HepG2 (cell line): ENCODE data around the gene USP15. TPM values are rescaled to one million over a fixed set of nuclear protein-coding genes. Genes with fewer than 3 reads are reported as not detected.
A peak's percentile ranks its signal among the peaks of the same experiment; 100 is the strongest.

Source experiments
- ATAC-seq: fragments of 200-7000 bp; cut with Tn5 transposase; 3 replicates; pipeline ENCODE4 v1.9.1; 2020; ENCODE audit warnings: mild to moderate bottlenecking, moderate library complexity
- BruUV-seq: library from RNA; stranded (reverse); fragments of 400-500 nt; replicated peaks from 2 replicates; lab custom pipeline; 2021; lab: Mats Ljungman, UMichigan
- CTCF ChIA-PET: fragments of 300-600 bp; formaldehyde crosslinking; extraction: SDS; loops from one replicate; lab custom pipeline; 2021; ENCODE audit warnings: low total read pairs, inconsistent platforms, low intra/inter-chr PET ratio; lab: Yijun Ruan, JAX
- POLR2A ChIA-PET: fragments of 350-600 bp; sonication (Branson Sonifier 250); formaldehyde crosslinking; loops from one replicate; lab custom pipeline; 2020; ENCODE audit warnings: antibody characterized with exemption, inconsistent platforms; lab: Yijun Ruan, JAX
- DNase-seq: peaks from one replicate; pipeline ENCODE4 v3.0.0-alpha.2; 2015; ENCODE audit warnings: low spot score
- FAIRE-seq: peaks from 3 replicates; lab custom pipeline; 2011; peaks lifted over from hg19 to GRCh38; lab: Jason Lieb, UNC
- H2AFZ ChIP-seq: one replicate; pipeline ENCODE4 v1.6.1; 2011; ENCODE audit warnings: low read length, inconsistent platforms
- H3K27ac ChIP-seq: fragments of 300-600 bp; 3 replicates; pipeline ENCODE4 v1.8.0; 2011; ENCODE audit warnings: mixed run types, mild to moderate bottlenecking, mixed read lengths, low read length, inconsistent platforms; ENCODE audit not compliant: insufficient read depth; ENCODE audit errors: extremely low read length
- H3K27me3 ChIP-seq, 2 experiments: fragments of 200-600 bp in 1 of 2; 2 replicates in 1 of 2; 3 replicates in 1 of 2; pipeline versions ENCODE4 v1.6.0 to v1.8.0; 2011; ENCODE audit warnings: low read length in 2 of 2, mild to moderate bottlenecking in 2 of 2, moderate library complexity in 2 of 2, inconsistent platforms in 1 of 2; ENCODE audit not compliant: insufficient read depth in 2 of 2, control insufficient read depth in 1 of 2
- H3K36me3 ChIP-seq, 2 experiments: fragments of 200-600 bp in 1 of 2; replicated peaks in 1 of 2; 2 replicates in 1 of 2; 3 replicates in 1 of 2; pipeline versions ENCODE4 v1.5.1 to v1.8.0; 2011; ENCODE audit warnings: low read length in 2 of 2, inconsistent platforms in 1 of 2; ENCODE audit not compliant: insufficient read depth in 2 of 2, control insufficient read depth in 1 of 2
- H3K4me1 ChIP-seq: 2 replicates; pipeline ENCODE4 v1.5.1; 2012; ENCODE audit warnings: low read length, inconsistent platforms; ENCODE audit not compliant: insufficient read depth
- H3K4me2 ChIP-seq: 2 replicates; pipeline ENCODE4 v1.6.0; 2011; ENCODE audit warnings: low read depth, low read length, inconsistent platforms
- H3K4me3 ChIP-seq, 3 experiments: fragments of 200-600 bp in 1 of 3; sonication (generic), shearing (Covaris generic) in 1 of 3; replicated peaks in 1 of 3; 2 replicates each; pipeline ENCODE4 v1.5.1; 2011 to 2016; ENCODE audit warnings: low read length in 3 of 3, inconsistent platforms in 2 of 3, low read depth in 2 of 3, mild to moderate bottlenecking in 2 of 3, control low read depth in 1 of 3, mixed read lengths in 1 of 3; ENCODE audit not compliant: insufficient read depth in 1 of 3
- H3K79me2 ChIP-seq: one replicate; pipeline ENCODE4 v1.6.1; 2011; ENCODE audit warnings: low read length, inconsistent platforms; ENCODE audit not compliant: insufficient read depth
- H3K9ac ChIP-seq: 2 replicates; pipeline ENCODE4 v1.6.0; 2011; ENCODE audit warnings: mild to moderate bottlenecking, low read depth, low read length, inconsistent platforms; ENCODE audit not compliant: insufficient read depth
- H3K9me3 ChIP-seq: 2 replicates; pipeline ENCODE4 v1.5.1; 2012; ENCODE audit warnings: mild to moderate bottlenecking, low read length
- H4K20me1 ChIP-seq: 2 replicates; pipeline ENCODE4 v1.6.0; 2011; ENCODE audit warnings: inconsistent platforms, mild to moderate bottlenecking, low read length, moderate library complexity; ENCODE audit not compliant: insufficient read depth
- DNMT3B ChIP-seq: conservative IDR thresholded peaks from 2 replicates; pipeline ENCODE4 v1.6.1; 2016; ENCODE audit warnings: missing biosample characterization, control low read depth
- ELF1 ChIP-seq: sonication (generic); formaldehyde crosslinking; IDR thresholded peaks from 2 replicates; pipeline ENCODE4 v1.4.0; 2020; ENCODE audit warnings: missing genetic modification reagents
- FOXM1 ChIP-seq: sonication (generic); formaldehyde crosslinking; IDR thresholded peaks from 2 replicates; pipeline ENCODE4 v1.5.0; 2020; ENCODE audit warnings: missing genetic modification reagents
- NBN ChIP-seq: fragments of 450-650 bp; conservative IDR thresholded peaks from 2 replicates; pipeline ENCODE4 v1.6.1; 2017
- TARDBP ChIP-seq: sonication (generic); formaldehyde crosslinking; IDR thresholded peaks from 2 replicates; pipeline ENCODE4 v1.8.0; 2022; ENCODE audit warnings: mild to moderate bottlenecking, missing genetic modification reagents
- TRIM24 ChIP-seq: sonication (generic); formaldehyde crosslinking; IDR thresholded peaks from 2 replicates; pipeline ENCODE4 v1.8.0; 2022; ENCODE audit warnings: mild to moderate bottlenecking, missing genetic modification reagents
- ZC3H13 ChIP-seq: sonication (generic); formaldehyde crosslinking; IDR thresholded peaks from 2 replicates; pipeline ENCODE4 v1.8.1; 2023; ENCODE audit warnings: mild to moderate bottlenecking, missing genetic modification reagents, moderate library complexity
- WGBS: methylation state at CpG from one replicate; pipeline ENCODE4 v1.1.6; 2017; ENCODE audit warnings: low lambda C conversion rate; 5-methylcytosine and 5-hydroxymethylcytosine counted together
- in situ Hi-C: cut with HindIII; loops from 2 replicates; pipeline ENCODE4 v1.10.0; 2017; ENCODE audit warnings: low pct_unique_long_range_greater_than_20kb; ENCODE audit not compliant: extremely low pct_ligation_motif_present
- intact Hi-C: fragments of 100-400 bp; cut with micrococcal nuclease; formaldehyde crosslinking; loops from one replicate; pipeline ENCODE4 v1.10.0; 2022; ENCODE audit not compliant: unreplicated experiment
- polyA plus RNA-seq, 8 experiments: library from polyadenylated mRNA; depleted of rRNA in 3 of 8; stranded (reverse) in 7 of 8; unstranded in 1 of 8; fragments of >200 nt; fragmentation: Illumina TruSeq in 4 of 8; extraction: Trizol in 4 of 8; gene quantifications; 2 replicates each; pipeline versions ENCODE4 v1.2.1 to v1.2.3, GENCODE V29; 2011 to 2016; ENCODE audit warnings: low read depth in 4 of 8, missing spikeins in 1 of 8, mixed read lengths in 1 of 8; ENCODE audit not compliant: insufficient read depth in 1 of 8
- total RNA-seq, 5 experiments: library from RNA; depleted of rRNA; stranded (reverse); fragments of >200 nt; fragmentation: Illumina TruSeq; extraction: Trizol; gene quantifications; 2 replicates each; pipeline ENCODE4 v1.2.3, GENCODE V29; 2016; ENCODE audit warnings: low read depth in 1 of 5
- TF ChIP-seq, protein P1 (sequence below): sonication (generic); formaldehyde crosslinking; IDR thresholded peaks from 2 replicates; pipeline ENCODE4 v1.4.0; 2020; ENCODE audit warnings: missing genetic modification reagents, borderline replicate concordance
- TF ChIP-seq, protein P2 (sequence below): sonication (generic); formaldehyde crosslinking; IDR thresholded peaks from 2 replicates; pipeline ENCODE4 v1.5.1; 2020; ENCODE audit warnings: mild to moderate bottlenecking, missing genetic modification reagents
- TF ChIP-seq, protein P3 (sequence below): sonication (generic); formaldehyde crosslinking; IDR thresholded peaks from 2 replicates; pipeline ENCODE4 v1.5.1; 2020; ENCODE audit warnings: mild to moderate bottlenecking, missing genetic modification reagents, moderate library complexity

USP15 gene
- total and polyA plus RNA-seq, 2 of the 13 experiments (the other 11 are each of a cell fraction or from before 2014, with no cell fraction given): 17.3 to 51.7 TPM

DNA sequence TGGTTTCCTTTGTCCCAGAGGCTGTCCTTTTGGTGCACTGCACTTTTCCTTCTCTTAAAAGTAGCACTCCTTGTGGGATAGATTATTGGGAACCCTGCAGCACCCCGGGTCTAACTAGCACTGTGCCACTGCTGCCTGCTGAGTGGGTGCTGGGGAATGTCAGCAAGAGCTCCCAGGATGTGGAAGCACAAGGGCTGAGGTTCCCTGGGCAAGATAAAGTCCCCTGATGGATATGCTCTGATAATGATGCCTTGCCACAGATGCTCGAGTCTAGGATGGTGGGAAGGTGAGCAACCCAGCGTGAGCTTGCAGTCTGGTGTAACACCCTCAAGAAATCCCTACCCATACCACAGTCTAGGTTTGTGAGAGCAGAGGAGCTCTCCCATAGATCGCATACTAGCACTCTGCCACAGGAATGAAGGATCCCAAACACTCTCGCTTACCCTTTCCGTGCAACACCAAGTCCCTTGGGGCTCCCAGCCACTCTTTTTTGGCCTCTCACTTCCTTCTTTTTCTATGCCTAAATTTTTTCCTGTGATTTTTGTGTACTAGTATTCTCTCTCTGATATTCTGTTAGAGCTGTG lies 32.6 kb downstream of the USP15 start:
- no peak for FAIRE-seq
- H3K79me2 ChIP-seq: peaks cover 56% of the 10 kb centered on the region
- H3K27ac ChIP-seq: no peak overlapping the region
- no peak overlapping the region for H3K9ac ChIP-seq
- 100% methylated on average over 4 of the region's 6 CpGs for WGBS
- no peak overlapping the region for H2AFZ ChIP-seq
- ChIA-PET POLR2A (interaction anchor here (1.2 kb wide), 1 partner anchor 33 kb away, joined by 3 read pairs; the partner anchor contains the start of gene USP15), CTCF (no interaction called here)
- intact Hi-C loops: no loop called here
- in situ Hi-C loops: no loop called here
- H3K4me2 ChIP-seq: no peak overlapping the region
- 0 out of 2 replicates have a peak, but pooled peaks cover 5% of the 10 kb centered on the region for H3K4me1 ChIP-seq
- H3K4me3 ChIP-seq: no peak overlapping the region
- peak; percentile 43 for ATAC-seq
- BruUV-seq: no TSS peak
- peaks cover 9% of the 10 kb centered on the region; the same call in 1 of the 2 replicates for H3K9me3 ChIP-seq
- 0 out of 2 replicates have a peak, but pooled peaks cover 2% of the 10 kb centered on the region for H4K20me1 ChIP-seq
- no peaks in the 10 kb centered on the region for H3K27me3 ChIP-seq
- DNase-seq: no peak
- H3K36me3 ChIP-seq: peaks cover 4 to 31% of the 10 kb centered on the region in 2 experiments
- TF ChIP-seq ZC3H13 (no peak), TRIM24 (CRISPR knock-in tag) (no peak), FOXM1 (CRISPR knock-in tag) (no peak), NBN (no peak), TARDBP (CRISPR knock-in tag) (no peak), ELF1 (CRISPR knock-in tag) (no peak), DNMT3B (CRISPR knock-in tag) (no peak)
- TF ChIP-seq, protein P1, sequence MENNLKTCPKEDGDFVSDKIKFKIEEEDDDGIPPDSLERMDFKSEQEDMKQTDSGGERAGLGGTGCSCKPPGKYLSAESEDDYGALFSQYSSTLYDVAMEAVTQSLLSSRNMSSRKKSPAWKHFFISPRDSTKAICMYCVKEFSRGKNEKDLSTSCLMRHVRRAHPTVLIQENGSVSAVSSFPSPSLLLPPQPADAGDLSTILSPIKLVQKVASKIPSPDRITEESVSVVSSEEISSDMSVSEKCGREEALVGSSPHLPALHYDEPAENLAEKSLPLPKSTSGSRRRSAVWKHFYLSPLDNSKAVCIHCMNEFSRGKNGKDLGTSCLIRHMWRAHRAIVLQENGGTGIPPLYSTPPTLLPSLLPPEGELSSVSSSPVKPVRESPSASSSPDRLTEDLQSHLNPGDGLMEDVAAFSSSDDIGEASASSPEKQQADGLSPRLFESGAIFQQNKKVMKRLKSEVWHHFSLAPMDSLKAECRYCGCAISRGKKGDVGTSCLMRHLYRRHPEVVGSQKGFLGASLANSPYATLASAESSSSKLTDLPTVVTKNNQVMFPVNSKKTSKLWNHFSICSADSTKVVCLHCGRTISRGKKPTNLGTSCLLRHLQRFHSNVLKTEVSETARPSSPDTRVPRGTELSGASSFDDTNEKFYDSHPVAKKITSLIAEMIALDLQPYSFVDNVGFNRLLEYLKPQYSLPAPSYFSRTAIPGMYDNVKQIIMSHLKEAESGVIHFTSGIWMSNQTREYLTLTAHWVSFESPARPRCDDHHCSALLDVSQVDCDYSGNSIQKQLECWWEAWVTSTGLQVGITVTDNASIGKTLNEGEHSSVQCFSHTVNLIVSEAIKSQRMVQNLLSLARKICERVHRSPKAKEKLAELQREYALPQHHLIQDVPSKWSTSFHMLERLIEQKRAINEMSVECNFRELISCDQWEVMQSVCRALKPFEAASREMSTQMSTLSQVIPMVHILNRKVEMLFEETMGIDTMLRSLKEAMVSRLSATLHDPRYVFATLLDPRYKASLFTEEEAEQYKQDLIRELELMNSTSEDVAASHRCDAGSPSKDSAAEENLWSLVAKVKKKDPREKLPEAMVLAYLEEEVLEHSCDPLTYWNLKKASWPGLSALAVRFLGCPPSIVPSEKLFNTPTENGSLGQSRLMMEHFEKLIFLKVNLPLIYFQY: no peak
- TF ChIP-seq, protein P2, sequence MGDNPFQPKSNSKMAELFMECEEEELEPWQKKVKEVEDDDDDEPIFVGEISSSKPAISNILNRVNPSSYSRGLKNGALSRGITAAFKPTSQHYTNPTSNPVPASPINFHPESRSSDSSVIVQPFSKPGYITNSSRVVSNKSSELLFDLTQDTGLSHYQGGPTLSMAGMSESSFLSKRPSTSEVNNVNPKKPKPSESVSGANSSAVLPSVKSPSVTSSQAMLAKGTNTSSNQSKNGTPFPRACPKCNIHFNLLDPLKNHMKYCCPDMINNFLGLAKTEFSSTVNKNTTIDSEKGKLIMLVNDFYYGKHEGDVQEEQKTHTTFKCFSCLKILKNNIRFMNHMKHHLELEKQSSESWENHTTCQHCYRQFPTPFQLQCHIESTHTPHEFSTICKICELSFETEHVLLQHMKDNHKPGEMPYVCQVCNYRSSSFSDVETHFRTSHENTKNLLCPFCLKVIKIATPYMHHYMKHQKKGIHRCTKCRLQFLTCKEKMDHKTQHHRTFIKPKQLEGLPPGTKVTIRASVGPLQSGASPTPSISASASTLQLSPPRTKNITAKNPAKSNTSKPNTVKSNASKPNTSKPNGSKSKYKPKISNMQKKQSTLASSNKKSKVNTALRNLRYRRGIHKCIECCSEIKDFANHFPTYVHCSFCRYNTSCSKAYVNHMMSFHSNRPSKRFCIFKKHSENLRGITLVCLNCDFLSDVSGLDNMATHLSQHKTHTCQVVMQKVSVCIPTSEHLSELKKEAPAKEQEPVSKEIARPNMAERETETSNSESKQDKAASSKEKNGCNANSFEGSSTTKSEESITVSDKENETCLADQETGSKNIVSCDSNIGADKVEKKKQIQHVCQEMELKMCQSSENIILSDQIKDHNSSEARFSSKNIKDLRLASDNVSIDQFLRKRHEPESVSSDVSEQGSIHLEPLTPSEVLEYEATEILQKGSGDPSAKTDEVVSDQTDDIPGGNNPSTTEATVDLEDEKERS: no peak
- TF ChIP-seq, protein P3, sequence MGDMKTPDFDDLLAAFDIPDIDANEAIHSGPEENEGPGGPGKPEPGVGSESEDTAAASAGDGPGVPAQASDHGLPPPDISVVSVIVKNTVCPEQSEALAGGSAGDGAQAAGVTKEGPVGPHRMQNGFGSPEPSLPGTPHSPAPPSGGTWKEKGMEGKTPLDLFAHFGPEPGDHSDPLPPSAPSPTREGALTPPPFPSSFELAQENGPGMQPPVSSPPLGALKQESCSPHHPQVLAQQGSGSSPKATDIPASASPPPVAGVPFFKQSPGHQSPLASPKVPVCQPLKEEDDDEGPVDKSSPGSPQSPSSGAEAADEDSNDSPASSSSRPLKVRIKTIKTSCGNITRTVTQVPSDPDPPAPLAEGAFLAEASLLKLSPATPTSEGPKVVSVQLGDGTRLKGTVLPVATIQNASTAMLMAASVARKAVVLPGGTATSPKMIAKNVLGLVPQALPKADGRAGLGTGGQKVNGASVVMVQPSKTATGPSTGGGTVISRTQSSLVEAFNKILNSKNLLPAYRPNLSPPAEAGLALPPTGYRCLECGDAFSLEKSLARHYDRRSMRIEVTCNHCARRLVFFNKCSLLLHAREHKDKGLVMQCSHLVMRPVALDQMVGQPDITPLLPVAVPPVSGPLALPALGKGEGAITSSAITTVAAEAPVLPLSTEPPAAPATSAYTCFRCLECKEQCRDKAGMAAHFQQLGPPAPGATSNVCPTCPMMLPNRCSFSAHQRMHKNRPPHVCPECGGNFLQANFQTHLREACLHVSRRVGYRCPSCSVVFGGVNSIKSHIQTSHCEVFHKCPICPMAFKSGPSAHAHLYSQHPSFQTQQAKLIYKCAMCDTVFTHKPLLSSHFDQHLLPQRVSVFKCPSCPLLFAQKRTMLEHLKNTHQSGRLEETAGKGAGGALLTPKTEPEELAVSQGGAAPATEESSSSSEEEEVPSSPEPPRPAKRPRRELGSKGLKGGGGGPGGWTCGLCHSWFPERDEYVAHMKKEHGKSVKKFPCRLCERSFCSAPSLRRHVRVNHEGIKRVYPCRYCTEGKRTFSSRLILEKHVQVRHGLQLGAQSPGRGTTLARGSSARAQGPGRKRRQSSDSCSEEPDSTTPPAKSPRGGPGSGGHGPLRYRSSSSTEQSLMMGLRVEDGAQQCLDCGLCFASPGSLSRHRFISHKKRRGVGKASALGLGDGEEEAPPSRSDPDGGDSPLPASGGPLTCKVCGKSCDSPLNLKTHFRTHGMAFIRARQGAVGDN (CRISPR knock-in tag): no peak
